Measurements from ENCODE around the gene AK5.

GRCh38 chr1:77511440-77511840 lies 229.6 kb downstream of the AK5 start:
- TF ChIP-seq CTCF (conservative IDR thresholded peaks at IDR 0.05; ENCODE audit: low read length): no peak
- no peak for TF ChIP-seq EZH2phosphoT487 (IDR thresholded peaks at IDR 0.05; ENCODE audit: borderline replicate concordance)

All from Loucy (cell line).